ENCODE measurements around the gene AP3S1.

AP3S1 gene

GRCh38 chr5:115941051-115941675, 99.4 kb downstream of the AP3S1 start:
- no peak for DNase-seq

GRCh38 chr5:115944501-115944900, 102.8 kb downstream of the AP3S1 start:
- DNase-seq = no peak

GRCh38 chr5:115946655-115947054, 104.9 kb downstream of the AP3S1 start:
- DNase-seq = no peak

DNA sequence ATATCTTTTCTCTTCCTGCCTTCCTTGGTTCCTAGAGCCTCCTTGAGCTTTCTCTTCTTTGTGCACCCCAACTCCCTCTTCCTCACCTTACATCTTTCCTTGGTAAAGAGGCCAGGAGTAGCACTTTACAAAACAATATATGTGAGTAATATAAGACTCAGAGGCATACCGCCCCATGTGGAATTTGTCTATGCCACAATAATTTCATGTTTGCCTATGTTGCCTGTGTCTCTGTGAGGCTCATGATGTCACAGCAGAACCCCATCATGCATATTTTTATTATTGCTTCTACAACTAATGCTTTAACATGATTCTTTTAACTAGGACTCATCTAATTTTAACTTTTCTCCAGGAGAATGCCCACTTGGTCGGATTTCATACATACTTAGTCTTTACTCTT, 105.5 kb downstream of the AP3S1 start:
- DNase-seq = no peak

DNA sequence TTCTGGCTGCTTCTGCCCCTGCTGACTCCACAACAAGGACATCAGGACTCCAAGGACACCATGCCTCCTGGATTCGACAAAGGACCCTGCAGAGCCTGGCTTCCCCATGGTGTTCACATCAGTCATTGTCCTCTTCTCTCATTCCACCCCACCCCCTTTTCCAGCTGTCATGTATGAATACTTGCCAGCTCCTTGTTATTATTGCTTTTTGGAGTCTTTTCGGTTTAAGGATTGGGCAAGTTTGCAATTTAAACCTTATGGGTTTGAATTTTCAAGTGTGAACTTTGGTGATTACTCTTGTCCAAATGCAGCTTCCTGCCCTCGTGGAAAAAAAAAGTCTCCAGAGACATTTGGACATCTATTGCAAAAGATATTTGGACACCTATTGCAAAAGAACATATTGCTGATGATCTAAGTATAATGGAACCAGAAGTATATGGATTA, 106.4 kb downstream of the AP3S1 start:
- no peak for DNase-seq

DNA sequence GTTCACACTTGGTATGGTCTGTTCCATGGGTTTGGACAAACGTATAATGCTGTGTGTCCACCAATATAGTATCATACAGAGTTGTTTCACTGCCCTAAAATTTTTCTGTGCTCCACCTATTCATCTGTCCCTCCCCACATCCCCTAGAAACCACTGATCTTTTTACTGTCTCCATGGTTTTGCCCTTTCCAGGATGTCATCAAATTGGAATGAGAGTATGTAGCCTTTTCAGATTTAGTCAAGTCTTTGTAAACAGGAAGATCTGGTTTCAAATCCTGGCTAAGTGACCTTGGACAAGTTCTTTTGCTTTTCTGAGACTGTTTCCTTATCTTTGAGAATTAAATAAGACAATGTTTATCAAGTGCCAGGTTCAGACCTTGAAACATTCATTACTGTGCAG, 107.4 kb downstream of the AP3S1 start:
- DNase-seq = no peak

DNA sequence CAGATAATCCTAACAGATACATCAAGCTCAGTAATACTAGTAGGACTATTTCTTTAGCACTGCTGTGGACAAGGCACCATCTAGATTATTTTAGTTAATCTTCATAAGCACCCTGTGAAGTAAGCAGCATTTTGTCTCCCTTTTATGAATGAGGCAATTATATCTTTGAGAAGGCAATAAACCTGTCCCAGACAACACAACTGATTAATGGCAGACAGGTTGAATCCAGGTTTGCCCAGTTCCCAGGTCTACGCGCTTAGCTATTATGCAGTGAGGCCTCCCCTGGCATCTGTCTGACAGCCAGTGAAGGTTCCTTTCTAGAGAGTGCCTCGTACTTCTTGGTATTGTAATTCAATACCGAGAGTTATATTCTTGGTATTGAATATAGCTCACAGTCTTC, 110.9 kb downstream of the AP3S1 start:
- DNase-seq = no peak

DNA sequence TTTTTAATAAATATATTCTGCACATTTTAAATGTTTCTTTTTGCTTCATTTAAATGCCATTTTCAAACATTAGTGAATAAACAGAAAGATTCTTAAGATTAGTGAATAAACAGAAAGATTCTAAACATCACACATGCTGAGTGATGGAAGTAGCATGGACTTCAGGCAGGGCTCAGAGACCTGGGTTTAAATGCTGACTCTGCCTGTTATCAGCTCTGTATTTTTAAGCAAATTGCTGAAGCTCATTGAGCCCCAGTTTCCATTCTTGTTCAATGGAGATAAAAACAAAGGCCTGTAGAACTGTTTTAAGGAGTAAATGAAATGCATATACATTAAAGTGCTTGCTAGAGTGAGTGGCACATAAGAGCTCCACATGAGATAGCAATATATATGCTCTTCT, 112.4 kb downstream of the AP3S1 start:
- no peak for DNase-seq

- no peak for DNase-seq
Observed at GRCh38 chr5:115956957-115957356, 115.2 kb downstream of the AP3S1 start.

GRCh38 chr5:115961381-115962238, 119.9 kb downstream of the AP3S1 start:
- DNase-seq = peak; percentile 59

GRCh38 chr5:115962239-115962564, 120.5 kb downstream of the AP3S1 start, which contains the start of gene LVRN:
TSS of gene LVRN (plus strand) at chr5:115962475. CDS start at chr5:115962618, 143 bp downstream.
- DNase-seq = peak; percentile 48

GRCh38 chr5:115962565-115963402, 121.0 kb downstream of the AP3S1 start:
- peak; percentile 62 for DNase-seq

GRCh38 chr5:115963566-115963965, 121.8 kb downstream of the AP3S1 start:
- no peak for DNase-seq
